GM20000 (cell line): ENCODE measurements around the gene STEEP1.
"Not testable (repeated sequence)": the region's sequence is repeated elsewhere in the genome, so short reads cannot be mapped to it uniquely, and the experiment has no call there.

ENCODE experiments used
- DNase-seq: peaks from one replicate; pipeline ENCODE4 v3.0.0; 2012; ENCODE audit warnings: low spot score
- CTCF ChIP-seq: IDR thresholded peaks from 2 replicates; pipeline ENCODE4 v1.5.1; 2012; ENCODE audit warnings: mild to moderate bottlenecking, control low read depth; ENCODE audit errors: extremely low read depth, missing control alignments

STEEP1 gene

GRCh38 chrX:119523664-119524184 is 41.5 kb downstream of the STEEP1 start:
- no peak for TF ChIP-seq CTCF
- DNase-seq, result no peak

DNA sequence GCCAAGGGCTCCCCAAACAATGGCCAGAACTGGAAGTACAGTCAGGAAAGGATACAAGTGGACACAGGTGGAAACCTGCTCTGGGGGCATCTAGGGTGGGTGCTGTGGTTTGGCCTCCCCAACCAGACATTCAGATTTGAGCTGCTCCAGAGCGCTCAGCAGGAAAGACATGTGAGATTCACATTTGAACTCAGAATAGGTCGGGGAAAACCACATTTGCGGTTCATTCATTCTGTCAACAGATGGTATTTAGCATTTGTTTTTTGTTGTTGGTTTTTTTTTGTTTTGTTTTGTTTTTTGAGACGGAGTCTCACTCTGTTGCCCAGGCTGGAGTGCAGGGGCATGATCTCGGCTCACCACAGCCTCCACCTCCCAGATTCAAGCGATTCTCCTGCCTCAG is 44.0 kb downstream of the STEEP1 start:
- DNase-seq, result no peak
- TF ChIP-seq CTCF, result no peak

DNA sequence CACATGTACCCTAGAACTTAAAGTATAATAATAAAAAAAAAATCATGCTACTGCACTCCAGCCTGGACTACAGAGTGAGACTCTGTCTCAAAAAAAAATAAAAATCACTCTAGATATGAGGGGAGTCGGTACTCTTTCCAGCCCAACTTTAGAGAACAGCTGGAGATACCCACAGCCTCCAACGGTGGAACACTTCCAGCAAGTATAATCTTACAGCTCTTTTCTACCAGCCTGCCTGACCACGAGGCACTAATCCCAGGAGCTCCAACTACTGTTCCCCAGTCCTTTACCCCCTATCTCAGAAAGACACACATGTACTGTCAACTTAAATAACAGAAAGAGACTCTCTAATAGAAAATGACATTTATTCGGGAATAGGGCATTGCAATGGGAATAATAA is 46.8 kb downstream of the STEEP1 start:
- TF ChIP-seq CTCF, result no peak
- DNase-seq, result no peak

DNA sequence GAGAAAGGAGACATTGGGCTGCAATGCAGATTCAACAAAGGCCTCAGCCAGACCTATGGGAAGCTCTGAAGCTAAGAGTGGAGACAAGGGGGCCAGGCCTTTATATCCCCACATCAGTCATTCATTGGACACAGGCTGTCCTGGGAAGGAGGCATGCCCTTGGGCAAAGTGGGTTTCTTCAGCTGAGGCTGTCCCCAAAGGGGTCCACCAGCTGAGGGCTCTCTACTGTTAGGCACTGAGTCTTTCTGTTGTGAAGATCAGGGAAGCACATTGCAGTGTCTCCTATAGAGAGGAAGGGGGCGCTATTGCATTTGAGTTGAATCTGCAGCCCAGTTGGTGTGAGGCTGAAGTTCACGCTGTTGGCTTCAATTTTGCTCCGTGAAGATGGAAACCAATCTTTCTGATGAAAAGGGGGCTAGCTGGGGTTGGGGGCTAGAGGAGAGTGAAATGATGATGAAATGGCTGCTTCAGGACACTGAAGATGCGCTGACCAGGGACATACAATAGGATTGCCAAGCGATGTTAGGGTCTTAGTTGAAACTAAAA is 49.0 kb downstream of the STEEP1 start:
- TF ChIP-seq CTCF, result peak; percentile 57
- peak; percentile 67 for DNase-seq

DNA sequence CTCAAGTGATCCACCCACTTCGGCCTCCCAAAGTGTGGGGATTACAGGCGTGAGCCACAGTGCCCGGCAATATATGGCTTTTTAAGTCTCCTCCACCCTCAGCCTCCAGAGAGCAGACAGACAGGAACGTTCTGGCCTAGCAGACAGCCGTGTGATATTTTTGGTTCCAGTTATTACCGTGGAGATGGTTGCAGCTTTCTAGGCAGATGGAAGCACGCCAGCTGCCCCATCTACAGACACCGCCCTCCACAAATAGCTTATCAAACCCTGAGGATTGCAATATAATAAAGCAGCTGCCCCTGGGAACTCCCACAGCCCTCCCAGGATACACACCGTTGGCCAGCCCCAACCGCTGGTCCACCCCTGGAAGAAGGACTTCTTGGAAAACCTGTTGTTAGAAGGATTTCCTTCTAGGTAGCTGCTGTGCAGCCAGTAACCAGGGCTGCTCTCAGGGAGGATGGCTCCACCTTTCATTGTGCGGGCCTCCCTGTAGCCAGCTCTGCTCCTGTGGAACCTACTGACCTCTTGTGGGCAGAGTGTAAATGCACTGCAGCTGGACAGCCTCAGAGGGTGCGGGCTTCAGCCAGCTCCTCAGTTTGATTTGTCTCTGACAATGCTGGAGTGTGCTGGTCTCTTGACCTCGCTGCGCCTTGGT is 52.9 kb downstream of the STEEP1 start:
- TF ChIP-seq CTCF, result peak; percentile 37
- peak; percentile 45 for DNase-seq

DNA sequence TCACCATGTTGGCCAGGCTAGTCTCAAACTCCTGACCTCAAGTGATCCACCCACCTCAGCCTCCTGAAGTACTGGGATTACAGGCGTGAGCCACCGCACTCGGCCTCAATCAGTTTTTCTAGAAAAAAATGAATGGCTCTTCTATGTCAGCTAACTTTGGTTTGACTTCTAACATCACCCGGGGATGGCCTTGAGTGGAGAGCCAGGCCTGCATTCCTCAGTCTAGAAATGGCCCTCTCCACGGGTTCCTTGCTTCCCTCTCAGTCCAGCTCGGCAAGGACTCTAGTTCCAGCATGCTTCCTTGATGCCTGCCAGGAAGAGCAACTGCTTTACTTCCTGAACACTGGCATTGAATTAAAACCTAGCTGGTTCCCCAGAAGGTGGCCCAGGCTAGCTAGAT is 58.0 kb downstream of the STEEP1 start:
- TF ChIP-seq CTCF, result no peak
- DNase-seq, result no peak

DNA sequence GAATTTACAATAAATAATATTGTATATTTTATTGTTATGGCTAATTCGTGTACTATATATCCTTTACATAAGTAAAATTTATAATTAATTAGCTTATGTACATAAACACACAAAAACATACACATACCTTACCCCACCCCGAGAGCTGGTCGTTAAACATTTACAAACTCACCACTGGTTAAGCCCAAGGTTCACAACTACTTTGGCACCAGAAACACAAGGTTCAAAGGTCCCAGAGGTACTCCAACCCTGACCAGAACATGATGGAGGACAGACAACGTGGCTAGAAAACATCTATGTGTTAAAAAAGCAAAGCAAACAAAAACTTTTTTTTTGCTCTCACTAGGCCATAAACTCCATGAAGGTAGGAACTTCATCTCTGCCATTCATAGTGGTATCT is 59.3 kb downstream of the STEEP1 start:
- TF ChIP-seq CTCF, result no peak
- no peak for DNase-seq

GRCh38 chrX:119505145-119505544 is 60.1 kb downstream of the STEEP1 start:
- not testable (repeated sequence) for DNase-seq
